Upper lobe of right lung (tissue), 1 donor: ENCODE data around the gene MRM3. TPM values are rescaled to one million over a fixed set of nuclear protein-coding genes. Genes with fewer than 3 reads are reported as not detected.

ENCODE experiments used
- ATAC-seq: fragments of 200-7000 bp; cut with Tn5 transposase; one replicate; pipeline ENCODE4 v1.9.1; 2020; ENCODE audit warnings: mild to moderate bottlenecking, moderate library complexity
- DNase-seq: peaks from one replicate; pipeline ENCODE4 v3.0.0-alpha.2; 2020
- H3K27ac ChIP-seq: fragments of 200-600 bp; one replicate; pipeline ENCODE4 v1.8.0; 2022
- H3K27me3 ChIP-seq: fragments of 200-600 bp; one replicate; pipeline ENCODE4 v1.8.0; 2022; ENCODE audit warnings: mild to moderate bottlenecking
- H3K36me3 ChIP-seq: fragments of 200-600 bp; one replicate; pipeline ENCODE4 v1.8.0; 2022
- H3K4me1 ChIP-seq: fragments of 200-600 bp; one replicate; pipeline ENCODE4 v1.8.0; 2022
- H3K4me3 ChIP-seq: fragments of 200-600 bp; one replicate; pipeline ENCODE4 v1.8.0; 2022; ENCODE audit warnings: mild to moderate bottlenecking
- H3K9me3 ChIP-seq: fragments of 200-600 bp; one replicate; pipeline ENCODE4 v1.8.0; 2022
- CTCF ChIP-seq: fragments of 200-600 bp; IDR thresholded peaks from one replicate; pipeline ENCODE4 v1.8.0; 2022; ENCODE audit warnings: antibody characterized with exemption
- intact Hi-C: fragments of 100-400 bp; cut with DNase I; formaldehyde crosslinking; loops from one replicate; pipeline ENCODE4 v1.11.0; 2022
- long read RNA-seq: library from polyadenylated mRNA; unstranded; transcript quantifications from one replicate; pipeline ENCODE4 v2.0.0, GENCODE V29; 2021
- total RNA-seq: library from RNA; stranded (reverse); fragmentation: NEBNext Ultra II Directional; extraction: Animal tissue kit (Norgen Biotek cat#: 25700); gene quantifications from one replicate; pipeline ENCODE4 v1.2.1, GENCODE V29; 2021
- donor health status: DM: no; HTN: yes; CAD: no; lungs with severe emphysema.

MRM3 gene, protein sequence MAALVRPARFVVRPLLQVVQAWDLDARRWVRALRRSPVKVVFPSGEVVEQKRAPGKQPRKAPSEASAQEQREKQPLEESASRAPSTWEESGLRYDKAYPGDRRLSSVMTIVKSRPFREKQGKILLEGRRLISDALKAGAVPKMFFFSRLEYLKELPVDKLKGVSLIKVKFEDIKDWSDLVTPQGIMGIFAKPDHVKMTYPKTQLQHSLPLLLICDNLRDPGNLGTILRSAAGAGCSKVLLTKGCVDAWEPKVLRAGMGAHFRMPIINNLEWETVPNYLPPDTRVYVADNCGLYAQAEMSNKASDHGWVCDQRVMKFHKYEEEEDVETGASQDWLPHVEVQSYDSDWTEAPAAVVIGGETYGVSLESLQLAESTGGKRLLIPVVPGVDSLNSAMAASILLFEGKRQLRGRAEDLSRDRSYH
- total RNA-seq = 12.1 TPM
- long read RNA-seq, transcript MRM3-201 (4 exons, 1,809 nt) = major isoform, 11 of 15 reads
- long read RNA-seq, partial matches to known transcripts = 1 of 15 reads
- long read RNA-seq, other reads (novel, unspliced or antisense) = 0 of 15 reads

DNA sequence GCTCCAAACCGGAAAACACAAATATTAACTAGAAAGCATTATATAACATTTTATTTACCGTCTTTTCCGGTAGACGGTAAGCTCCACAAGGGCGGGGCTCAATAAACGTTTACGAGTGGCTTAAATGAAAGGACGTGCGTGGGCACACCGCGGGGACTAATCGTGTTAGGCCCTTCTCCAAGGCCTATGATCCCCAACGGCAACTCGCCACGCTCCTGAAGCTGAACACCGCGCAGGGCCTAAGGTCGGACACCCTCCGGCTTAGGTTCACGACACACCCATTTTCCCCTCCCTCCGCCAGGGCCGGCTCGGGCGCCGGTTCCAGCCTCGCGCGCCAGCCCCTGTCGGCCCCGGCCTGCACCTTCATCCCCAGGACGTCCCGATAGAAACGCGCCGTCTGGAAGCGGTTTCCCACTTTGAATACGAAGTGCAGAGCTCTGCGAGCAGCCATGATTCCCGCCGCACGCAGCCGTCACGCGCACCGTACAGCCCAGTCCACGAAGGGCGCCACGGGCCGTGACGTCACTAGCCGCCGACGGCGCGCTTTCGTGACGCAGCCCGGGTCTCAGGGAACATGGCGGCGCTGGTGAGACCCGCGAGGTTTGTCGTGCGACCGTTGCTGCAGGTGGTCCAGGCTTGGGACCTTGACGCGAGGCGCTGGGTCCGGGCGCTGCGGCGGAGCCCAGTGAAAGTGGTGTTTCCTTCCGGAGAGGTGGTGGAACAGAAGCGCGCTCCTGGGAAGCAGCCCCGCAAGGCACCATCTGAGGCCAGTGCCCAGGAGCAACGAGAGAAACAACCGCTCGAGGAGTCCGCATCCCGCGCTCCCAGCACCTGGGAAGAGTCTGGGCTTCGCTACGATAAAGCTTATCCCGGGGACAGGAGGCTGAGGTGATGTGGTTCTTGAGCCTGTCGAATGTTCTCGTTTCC, at the start of gene MRM3, which contains the start of gene GLOD4:
TSS of gene MRM3 (plus strand) at position 549 of the 927 bp plus-strand sequence. CDS start at position 575, 26 bp downstream.
TSS of gene GLOD4 (minus strand) at position 476 of the 927 bp plus-strand sequence. CDS start at position 451, 25 bp downstream.
- Histone ChIP-seq H3K27ac (peak within 1 kb of the TSS; percentile 90), H3K27me3 (no peaks in the 10 kb centered on the region), H3K4me3 (peak within 1 kb of the TSS; percentile 99), H3K4me1 (peaks cover 23% of the 10 kb centered on the region), H3K9me3 (no peaks in the 10 kb centered on the region), H3K36me3 (peaks cover 20% of the 10 kb centered on the region)
- ATAC-seq (peak; percentile 98), DNase-seq (peak; percentile 97)
- intact Hi-C loops = no loop called here
- TF ChIP-seq CTCF = peak; percentile 11

GRCh38 chr17:732902-733720, 49.0 kb upstream of the MRM3 start:
- no peaks in the 10 kb centered on the region for H3K27me3 ChIP-seq
- TF ChIP-seq CTCF = no peak
- H3K27ac ChIP-seq = peak overlapping the region; percentile 56
- peak overlapping the region; percentile 82 for H3K4me3 ChIP-seq
- H3K4me1 ChIP-seq = peaks cover 5% of the 10 kb centered on the region
- ATAC-seq = peak; percentile 68
- DNase-seq = peak; percentile 77
- intact Hi-C loops = no loop called here
- no peaks in the 10 kb centered on the region for H3K36me3 ChIP-seq
- no peaks in the 10 kb centered on the region for H3K9me3 ChIP-seq

DNA sequence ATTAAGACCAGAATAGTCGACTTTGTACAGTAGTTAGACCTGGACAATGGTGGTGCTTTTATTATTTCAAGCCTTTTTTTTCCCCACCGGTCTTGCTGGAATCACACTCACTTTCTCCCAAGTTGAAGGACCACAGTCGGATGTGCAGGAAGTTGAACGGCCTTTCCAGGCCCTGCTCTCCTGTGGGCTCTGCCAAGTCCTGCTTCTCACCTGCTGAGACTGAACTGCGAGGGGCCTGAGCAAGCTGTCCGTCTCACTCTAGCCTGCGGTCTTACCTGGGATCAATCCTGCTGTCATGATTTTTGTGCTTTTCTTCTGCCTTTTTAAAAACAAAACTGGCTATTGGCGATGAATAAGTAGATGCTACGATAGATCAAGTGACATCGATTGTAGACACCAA, 48.4 kb upstream of the MRM3 start:
- H3K27me3 ChIP-seq = no peaks in the 10 kb centered on the region
- DNase-seq (no peak), ATAC-seq (no peak)
- no peaks in the 10 kb centered on the region for H3K9me3 ChIP-seq
- intact Hi-C loops = no loop called here
- H3K4me1 ChIP-seq = peaks cover 5% of the 10 kb centered on the region
- H3K36me3 ChIP-seq = no peaks in the 10 kb centered on the region
- peak overlapping the region; percentile 82 for H3K4me3 ChIP-seq
- no peak for TF ChIP-seq CTCF
- no peak overlapping the region for H3K27ac ChIP-seq

DNA sequence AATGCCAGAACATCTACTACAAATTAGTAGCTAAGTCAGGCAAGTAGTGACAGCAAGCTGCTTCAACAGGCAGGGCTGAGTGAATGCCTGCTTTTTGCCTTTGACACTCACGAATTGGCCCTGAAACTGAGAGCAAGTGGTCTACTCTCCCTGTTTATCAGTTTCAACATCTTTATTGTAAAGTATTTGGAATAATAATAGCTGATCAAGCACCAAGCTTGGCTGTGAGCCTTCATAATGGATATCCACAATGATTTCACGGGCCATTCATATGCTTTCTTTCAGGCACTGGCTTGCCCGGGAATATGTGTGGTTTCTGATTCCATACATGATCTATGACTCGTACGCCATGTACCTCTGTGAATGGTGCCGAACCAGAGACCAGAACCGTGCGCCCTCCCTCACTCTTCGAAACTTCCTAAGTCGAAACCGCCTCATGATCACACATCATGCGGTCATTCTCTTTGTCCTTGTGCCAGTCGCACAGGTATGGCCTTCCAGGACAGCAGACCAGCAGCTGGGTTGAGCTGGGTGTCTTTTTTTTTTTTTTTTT, 44.5 kb upstream of the MRM3 start:
- ATAC-seq (no peak), DNase-seq (no peak)
- Histone ChIP-seq H3K4me3 (no peak overlapping the region), H3K4me1 (no peaks in the 10 kb centered on the region), H3K27me3 (no peaks in the 10 kb centered on the region), H3K27ac (no peak overlapping the region), H3K36me3 (peaks cover 18% of the 10 kb centered on the region), H3K9me3 (no peaks in the 10 kb centered on the region)
- intact Hi-C loops = no loop called here
- no peak for TF ChIP-seq CTCF
